ENCODE data around the gene CMSS1.

GRCh38 chr3:99967796-99968195, 150.1 kb downstream of the CMSS1 start:
- no peak for TF ChIP-seq CTCF (IDR thresholded peaks at IDR 0.05)
- no peak for TF ChIP-seq RFX5 (IDR thresholded peaks at IDR 0.05; ENCODE audit: low read length)
- TF ChIP-seq MXI1 (IDR thresholded peaks at IDR 0.05; ENCODE audit: low read depth, low read length) = no peak

Measured in SK-N-SH (cell line).